HG03469 (cell line): Measurements from ENCODE around the gene PID1.
"Not testable (repeated sequence)": the region's sequence is repeated elsewhere in the genome, so short reads cannot be mapped to it uniquely, and the experiment has no call there.

Experiments
- ATAC-seq: cut with Tn5 transposase; IDR thresholded peaks from one replicate; pipeline ENCODE4 v1.9.1; 2021; ENCODE audit warnings: mild to moderate bottlenecking, moderate library complexity, moderate number of reproducible peaks; ENCODE audit not compliant: unreplicated experiment

Gene PID1

DNA sequence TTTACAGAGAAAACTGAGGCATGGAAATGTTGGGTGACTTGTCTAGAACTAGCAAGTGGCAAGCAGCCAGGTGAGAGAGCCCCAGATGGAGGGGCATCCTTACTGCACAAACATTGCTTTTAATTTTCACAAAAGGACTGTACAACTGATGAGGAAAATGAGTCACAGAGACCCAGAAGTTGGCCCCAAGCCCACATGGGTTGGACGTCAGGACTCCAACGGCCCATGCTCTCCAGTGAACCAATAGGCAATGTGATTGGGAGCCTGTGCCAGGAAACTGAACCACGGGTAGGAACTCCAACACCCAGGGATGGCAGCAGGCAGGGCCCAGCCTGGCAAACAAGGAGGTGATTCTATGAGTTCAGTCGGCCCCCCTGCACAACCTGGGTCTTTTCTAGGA, 50.8 kb downstream of the PID1 start:
- no peak for ATAC-seq

DNA sequence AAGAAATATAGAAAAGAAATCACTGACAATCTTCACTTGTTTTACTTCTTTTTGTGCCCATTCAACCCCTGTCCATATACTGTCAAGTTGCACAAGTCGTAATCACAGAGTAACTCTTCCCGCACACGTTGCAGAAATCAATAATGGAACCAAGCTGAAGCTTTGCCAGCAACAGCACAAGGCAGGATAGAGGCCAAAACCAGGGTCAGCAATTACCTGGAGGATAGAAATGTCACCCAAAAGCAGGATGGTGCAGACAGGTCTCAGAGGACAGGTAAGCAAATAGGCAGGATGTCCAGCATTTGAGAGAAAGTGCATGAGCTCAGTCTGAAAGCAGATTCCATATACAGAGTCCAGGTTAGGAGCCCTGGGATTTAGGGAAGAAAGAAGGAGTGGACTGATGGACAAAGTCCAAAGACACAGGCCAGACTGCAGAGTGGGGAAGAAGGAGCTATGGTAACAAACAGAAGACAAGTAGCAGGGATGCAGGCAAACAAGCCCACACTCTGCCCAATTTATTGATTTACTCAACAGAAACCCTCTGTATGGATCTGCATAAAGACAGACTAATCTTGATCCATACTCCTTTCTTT, 52.7 kb downstream of the PID1 start:
- no peak for ATAC-seq

- ATAC-seq, result no peak
Measured at GRCh38 chr2:229212241-229212640, 58.8 kb downstream of the PID1 start.

GRCh38 chr2:229210641-229211040, 60.4 kb downstream of the PID1 start:
- ATAC-seq, result no peak

- ATAC-seq, result no peak
Measured at GRCh38 chr2:229206548-229206947, 64.5 kb downstream of the PID1 start.

- ATAC-seq, result no peak
Measured at GRCh38 chr2:229205704-229206103, 65.4 kb downstream of the PID1 start.

DNA sequence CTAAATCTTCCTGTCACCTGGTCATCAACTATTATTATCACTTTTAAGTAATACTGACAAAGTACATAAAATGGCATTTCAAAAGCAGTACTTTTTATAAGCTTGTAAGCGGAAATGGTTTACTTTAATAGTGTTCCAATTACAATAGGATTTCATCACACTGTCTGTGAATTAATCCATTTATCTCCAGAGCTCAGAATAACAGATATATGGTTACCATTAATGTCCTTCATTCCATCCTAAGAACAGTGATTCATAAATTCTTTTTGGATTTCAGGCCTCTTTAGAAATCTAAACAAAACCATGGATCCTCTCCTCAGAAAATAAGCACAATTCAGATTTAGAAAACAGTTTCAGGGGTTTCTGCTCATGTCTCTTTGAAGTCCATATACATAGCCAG, 68.4 kb downstream of the PID1 start:
- ATAC-seq, result no peak

GRCh38 chr2:229201521-229201920, 69.6 kb downstream of the PID1 start:
- no peak for ATAC-seq

DNA sequence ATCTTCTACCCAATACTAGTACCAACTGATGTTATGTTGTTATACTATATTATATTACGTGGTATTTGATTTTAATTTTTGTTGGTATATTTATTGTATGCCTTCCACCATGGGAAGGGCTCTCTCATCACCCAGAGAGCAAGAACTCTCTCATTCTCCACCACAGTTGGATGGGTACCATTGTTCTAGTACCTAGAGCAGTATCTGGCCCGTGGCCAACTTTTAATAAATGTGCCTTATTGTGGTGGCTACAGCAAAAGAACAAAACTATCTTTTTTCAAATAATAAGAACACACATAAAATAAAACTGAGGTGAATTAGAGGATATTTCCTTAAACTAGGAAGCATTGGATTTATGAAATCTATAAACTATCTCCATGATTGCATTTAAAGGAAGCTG, 71.8 kb downstream of the PID1 start:
- no peak for ATAC-seq

DNA sequence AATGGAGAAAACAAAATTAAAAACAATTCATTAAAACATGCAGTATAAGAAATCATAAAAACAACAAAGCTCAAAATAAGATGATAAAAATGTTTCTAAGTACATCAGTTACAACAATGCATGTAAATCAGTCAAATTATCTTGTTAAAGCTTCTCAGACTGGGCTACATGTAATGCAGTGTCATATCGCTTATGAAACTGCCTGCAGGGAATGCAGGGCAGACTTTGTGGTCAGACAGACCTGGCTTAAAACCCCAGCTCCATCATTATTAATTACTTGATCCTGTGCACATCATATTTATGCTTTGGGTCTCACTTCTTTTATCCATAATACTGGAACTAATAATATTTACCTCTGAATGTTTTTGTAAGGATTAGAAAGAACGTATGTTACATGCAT, 74.6 kb downstream of the PID1 start:
- no peak for ATAC-seq

DNA sequence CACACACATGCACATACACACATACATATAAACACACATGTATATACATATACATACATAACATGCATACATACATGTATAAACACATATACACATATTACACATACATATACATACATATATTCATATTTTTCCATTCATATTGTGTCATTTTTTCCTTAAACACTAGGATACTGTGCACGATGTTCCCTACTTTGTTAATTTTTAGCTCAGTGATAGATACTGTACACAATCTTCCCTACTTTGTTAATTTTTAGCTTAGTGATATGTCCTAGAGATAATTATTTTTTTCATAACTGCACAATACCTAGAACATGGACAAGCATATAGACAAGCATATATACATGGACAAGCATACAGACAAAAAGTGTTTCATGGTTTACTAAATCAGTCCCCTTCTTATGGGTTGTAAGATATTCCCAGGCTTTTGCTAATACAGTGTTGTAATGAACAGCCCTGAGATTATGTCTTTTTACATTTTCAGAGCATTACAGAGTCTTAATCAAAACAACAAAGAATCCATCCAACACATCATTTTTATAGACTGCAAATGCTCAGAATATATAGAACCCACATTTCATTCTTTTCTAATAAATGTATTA, 75.6 kb downstream of the PID1 start:
- ATAC-seq, result no peak

- no peak for ATAC-seq
Measured at GRCh38 chr2:229193281-229193680, 77.8 kb downstream of the PID1 start.

GRCh38 chr2:229191413-229191812, 79.7 kb downstream of the PID1 start:
- ATAC-seq, result no peak

DNA sequence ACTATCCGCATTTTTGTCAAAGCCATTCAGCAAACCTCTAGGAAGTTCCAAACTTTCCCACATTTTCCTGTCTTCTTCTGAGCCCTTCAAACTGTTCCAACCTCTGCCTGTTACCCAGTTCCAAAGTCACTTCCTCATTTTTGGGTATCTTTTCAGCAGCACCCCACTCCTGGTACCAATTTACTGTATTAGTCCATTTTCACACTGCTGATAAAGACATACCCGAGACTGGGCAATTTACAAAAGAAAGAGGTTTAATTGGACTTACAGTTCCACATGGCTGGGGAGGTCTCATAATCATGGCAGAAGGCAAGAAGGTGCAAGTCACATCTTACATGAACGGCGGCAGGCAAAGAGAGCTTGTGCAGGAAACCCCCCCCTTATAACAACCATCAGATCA, 84.0 kb downstream of the PID1 start:
- ATAC-seq, result not testable (repeated sequence)

GRCh38 chr2:229181641-229182040, 89.4 kb downstream of the PID1 start:
- ATAC-seq, result no peak

GRCh38 chr2:229180658-229181057, 90.4 kb downstream of the PID1 start:
- no peak for ATAC-seq

GRCh38 chr2:229179628-229180027, 91.5 kb downstream of the PID1 start:
- no peak for ATAC-seq

GRCh38 chr2:229178706-229179105, 92.4 kb downstream of the PID1 start:
- no peak for ATAC-seq

- no peak for ATAC-seq
Measured at GRCh38 chr2:229178117-229178516, 93.0 kb downstream of the PID1 start.

DNA sequence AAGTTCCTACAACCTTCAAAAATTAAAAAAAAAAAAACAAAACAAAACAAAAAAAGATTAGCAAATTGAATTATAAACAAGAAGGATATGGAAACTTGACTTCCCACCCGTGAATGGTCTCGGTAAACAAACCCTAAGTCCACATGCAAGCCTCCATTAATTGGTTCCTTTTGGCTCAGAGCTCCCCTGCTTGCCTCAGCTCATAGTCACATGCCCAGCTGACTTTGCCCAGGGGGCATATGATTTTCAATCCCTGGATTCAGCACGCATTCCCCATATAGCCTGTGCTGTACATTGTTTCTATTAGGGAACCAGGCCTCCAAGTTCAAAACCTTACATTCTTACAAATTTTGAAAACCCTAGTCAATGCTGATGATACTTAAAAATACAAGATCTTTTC, 95.0 kb downstream of the PID1 start:
- ATAC-seq, result no peak

DNA sequence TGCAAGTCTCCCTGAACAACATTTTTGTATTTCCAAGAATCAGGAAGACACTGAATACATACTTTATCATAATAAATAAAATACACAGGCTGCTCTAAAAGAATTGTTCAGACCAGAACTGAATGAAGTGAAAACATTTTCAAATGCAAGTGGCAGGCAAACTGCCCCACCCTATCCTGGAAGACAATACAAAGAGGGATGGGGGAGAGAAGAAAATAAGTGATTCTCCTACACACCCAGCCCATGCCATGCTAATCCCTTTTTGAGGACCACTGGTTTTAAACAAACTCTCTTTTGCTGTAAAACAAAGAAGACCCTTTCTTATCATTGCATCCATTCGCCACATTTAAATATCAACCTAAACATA, 95.6 kb downstream of the PID1 start:
- ATAC-seq, result no peak

DNA sequence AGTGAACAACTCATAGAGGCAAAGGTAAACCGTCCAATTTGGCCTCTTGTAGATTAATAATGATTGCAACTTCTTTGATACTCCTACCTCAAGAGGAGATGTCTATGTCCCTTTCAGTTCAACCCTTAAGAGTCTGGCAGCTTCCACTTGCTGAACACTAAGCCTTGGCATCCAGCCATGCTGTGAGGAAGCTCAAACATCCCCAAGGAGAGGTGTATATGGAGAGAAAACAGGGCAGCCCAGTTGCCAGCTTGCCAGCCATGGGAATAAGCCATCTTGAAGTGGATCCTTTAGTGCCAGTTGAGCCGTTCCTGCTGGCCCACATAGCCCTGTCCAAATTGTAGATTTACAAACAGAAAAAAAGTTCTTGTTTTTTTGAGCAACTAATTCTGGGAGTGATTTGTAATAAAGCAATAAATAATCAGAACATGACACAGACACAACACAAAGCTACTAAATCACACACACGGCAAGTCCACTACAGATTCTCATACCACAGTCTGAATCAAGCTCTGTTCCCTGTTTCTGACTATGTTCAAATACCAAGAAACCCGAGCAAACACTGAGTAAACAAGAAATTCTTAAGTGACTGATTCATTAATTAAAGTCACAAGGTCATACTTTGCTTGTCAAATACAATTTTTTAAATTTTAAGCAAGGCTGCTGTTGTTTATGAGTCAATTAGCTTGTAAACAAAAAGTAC, 96.1 kb downstream of the PID1 start:
- ATAC-seq, result no peak
